ENCODE measurements around the gene TSPAN5.

Gene TSPAN5

DNA sequence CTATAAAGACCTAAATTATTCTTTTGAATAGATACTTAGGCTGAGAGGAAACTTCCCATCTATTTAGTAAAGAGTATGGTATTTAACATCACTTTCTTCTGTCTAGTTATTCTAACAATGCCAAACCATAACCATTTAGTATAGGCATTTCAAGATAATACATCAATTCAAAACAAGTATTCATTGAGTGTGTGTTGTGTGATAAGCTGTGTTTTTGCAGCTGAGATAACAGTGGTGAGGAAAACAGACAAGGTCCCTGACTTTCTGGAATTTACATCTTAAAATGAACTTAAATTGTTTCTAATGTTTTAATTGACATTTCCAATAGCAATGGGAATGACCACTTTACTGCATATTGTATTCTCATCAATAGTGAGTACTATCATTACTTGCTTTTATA lies 22.4 kb upstream of the TSPAN5 start:
- TF ChIP-seq, protein P1, sequence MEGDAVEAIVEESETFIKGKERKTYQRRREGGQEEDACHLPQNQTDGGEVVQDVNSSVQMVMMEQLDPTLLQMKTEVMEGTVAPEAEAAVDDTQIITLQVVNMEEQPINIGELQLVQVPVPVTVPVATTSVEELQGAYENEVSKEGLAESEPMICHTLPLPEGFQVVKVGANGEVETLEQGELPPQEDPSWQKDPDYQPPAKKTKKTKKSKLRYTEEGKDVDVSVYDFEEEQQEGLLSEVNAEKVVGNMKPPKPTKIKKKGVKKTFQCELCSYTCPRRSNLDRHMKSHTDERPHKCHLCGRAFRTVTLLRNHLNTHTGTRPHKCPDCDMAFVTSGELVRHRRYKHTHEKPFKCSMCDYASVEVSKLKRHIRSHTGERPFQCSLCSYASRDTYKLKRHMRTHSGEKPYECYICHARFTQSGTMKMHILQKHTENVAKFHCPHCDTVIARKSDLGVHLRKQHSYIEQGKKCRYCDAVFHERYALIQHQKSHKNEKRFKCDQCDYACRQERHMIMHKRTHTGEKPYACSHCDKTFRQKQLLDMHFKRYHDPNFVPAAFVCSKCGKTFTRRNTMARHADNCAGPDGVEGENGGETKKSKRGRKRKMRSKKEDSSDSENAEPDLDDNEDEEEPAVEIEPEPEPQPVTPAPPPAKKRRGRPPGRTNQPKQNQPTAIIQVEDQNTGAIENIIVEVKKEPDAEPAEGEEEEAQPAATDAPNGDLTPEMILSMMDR (IDR thresholded peaks at IDR 0.05), result no peak

DNA sequence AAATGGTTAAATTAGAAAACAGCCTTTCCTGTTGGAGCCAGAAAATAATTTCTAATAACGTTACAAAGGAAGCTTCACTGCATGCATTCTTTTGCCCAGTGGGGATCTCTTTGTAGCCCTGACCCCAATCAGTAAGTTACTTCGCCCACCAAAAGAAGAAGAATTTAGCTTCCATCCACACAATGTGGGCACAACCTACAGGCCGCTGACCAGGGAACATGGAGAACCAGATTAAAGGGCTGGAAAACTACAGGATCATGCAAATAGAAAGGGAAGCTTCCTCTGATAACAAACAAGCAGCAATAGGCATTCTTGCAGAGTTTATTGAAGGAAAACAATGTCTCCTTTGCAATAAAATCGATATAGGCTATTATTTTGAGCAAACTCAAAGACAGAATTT lies 21.3 kb upstream of the TSPAN5 start:
- TF ChIP-seq, protein P1 (IDR thresholded peaks at IDR 0.05), result no peak

DNA sequence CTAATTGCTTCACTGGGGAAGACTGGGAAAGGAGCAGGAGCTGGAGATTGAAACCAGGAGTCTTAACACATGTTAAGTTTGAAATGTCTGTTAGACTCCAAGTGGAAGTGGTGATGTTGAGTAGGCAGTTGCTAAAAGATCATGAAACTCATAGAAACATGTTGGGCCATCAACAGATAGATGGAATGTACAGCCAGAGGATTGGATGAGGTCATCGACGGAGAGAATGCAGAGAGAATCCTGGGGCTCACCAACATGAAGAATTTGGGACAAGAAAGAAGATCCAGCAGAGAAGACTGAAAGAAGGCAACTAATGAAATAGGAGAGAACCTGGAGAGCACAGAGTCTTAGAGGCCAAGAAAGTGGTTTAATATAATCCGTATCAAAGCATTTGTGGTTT lies 19.4 kb upstream of the TSPAN5 start:
- TF ChIP-seq, protein P1 (IDR thresholded peaks at IDR 0.05), result no peak

DNA sequence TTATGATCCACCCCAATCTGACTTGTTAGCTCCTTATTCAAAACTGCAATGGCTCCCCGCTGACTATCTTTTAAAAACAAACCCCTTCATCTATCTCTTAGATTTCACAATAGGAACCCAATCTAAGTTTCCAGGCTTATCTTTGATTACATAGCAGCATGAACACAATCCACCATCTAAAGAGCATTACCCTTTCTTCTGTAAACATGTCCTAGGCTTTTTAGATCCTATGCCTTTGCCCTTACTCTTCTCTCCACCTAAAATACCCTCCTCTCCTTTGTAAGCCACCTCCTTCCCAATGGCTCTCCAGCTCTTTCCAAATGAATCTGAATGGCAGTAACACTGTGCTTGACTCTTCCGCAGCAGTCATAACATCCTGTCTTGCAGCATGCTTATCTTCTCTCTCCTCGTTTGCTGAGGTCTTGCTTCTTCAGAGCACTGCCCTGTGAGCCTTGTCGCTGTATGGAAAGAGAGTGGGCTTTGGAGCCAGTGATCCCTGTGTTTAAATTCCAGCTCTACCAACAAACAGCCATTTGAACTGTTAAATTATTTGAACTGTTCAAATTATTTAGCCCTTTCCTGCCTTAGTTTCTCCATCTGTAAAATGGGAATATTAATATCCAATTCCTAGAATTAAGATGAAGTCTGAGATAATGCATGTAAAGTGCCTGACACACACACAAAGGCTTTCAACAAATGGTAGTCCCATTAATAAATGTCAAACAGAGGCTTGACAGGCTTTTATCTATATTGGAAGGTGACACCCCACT lies 16.2 kb upstream of the TSPAN5 start:
- TF ChIP-seq, protein P1 (IDR thresholded peaks at IDR 0.05), result no peak

DNA sequence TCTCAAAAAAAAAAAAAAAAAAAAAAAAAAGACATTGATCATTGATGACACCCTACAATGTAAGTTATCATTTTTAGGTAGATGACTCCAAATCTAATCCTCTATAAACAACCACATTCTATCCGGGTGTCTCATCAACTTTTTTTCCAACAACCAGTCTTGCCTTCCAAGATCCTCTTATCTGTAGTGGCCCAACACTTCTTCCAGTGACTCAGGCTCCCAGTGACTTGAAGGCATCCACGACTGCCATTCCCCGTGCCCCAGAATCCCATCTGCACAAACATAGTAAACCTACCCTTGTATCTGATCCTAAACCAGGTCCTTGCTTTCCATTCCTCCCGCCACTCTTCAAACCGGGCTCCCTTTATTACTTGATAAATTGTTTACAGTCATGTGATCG lies 15.6 kb upstream of the TSPAN5 start:
- TF ChIP-seq, protein P1 (IDR thresholded peaks at IDR 0.05), result no peak

DNA sequence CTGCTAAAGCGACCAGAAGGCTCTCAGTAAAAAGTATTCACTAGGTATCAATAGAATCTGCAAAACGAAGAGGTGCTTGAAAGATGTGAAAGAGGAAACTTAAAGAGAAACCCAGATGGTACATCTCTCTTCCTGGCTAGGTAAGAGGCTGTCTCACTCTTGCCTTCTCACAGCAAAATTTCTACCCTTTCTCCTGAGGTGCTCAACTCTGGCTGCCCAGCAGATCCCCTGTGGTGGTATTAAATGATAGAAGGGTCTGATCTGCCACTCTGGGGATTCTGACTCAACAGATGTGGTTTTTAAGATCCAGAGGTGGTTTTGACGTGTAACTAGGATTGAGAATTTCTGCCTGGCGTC lies 14.9 kb upstream of the TSPAN5 start:
- TF ChIP-seq, protein P1 (IDR thresholded peaks at IDR 0.05), result no peak

DNA sequence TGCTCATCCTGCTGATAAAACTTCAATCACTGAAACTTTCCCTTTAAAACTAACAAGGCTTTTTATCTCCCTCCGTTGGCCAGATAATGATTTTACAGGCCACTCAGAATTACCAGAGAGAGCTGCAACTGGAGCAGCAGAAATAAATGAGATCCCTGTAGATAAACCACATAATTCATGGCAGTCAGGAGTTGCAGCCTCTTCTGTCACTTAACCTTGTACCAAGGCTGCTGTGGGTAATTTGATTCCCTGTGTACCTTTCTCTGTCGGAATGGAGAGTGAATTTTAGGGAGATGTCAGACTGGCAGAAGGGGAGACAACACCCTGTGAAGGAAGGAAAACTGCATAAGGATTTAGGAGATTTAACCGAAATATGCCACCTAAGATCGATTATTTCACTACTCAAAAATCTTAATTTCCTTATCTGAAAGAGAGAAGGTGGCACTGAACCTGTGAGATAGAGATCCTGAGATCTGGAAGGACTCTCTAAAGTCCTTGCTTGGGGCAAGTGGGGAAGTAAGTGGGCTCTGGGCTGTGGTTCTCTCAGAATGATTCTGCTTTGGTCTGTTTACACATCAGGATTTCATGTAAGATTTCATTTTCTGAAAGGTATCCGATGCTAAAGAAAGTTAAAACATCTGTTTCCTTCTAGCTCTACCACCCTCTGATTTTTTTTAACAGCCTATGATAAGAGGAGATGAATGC lies 14.3 kb upstream of the TSPAN5 start:
- TF ChIP-seq, protein P1 (IDR thresholded peaks at IDR 0.05), result no peak
